Measurements from ENCODE around the gene EXOSC3.
"Not testable (repeated sequence)": the region's sequence is repeated elsewhere in the genome, so short reads cannot be mapped to it uniquely, and the experiment has no call there.

The EXOSC3 gene

GRCh38 chr9:37752642-37753488 lies 32.0 kb downstream of the EXOSC3 start:
- no peak for DNase-seq (ENCODE audit: extremely low read depth, low read depth)

DNA sequence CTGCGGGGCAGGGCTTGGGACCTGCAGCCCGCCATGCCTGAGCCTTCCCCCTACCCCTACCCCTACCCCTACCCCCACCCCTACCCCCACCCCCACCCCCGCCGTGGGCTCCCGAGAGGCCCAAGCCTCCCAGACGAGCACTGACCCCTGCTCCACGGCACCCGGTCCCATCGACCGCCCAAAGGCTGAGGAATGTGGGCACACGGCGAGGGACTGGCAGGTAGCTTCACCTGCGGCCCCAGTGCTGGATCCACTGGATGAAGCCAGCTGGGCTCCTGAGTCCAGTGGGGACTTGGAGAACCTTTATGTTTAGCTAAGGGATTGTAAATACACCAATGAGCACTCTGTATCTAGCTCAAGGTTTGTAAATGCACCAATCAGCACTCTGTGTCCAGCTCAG lies 32.8 kb downstream of the EXOSC3 start:
- not testable (repeated sequence) for DNase-seq (ENCODE audit: extremely low read depth, low read depth)

More at GRCh38 chr9:37752642-37753488, 32.0 kb downstream of the EXOSC3 start:
- no peak for TF ChIP-seq CTCF (IDR thresholded peaks at IDR 0.05; ENCODE audit: low read depth, low read length)

DNA sequence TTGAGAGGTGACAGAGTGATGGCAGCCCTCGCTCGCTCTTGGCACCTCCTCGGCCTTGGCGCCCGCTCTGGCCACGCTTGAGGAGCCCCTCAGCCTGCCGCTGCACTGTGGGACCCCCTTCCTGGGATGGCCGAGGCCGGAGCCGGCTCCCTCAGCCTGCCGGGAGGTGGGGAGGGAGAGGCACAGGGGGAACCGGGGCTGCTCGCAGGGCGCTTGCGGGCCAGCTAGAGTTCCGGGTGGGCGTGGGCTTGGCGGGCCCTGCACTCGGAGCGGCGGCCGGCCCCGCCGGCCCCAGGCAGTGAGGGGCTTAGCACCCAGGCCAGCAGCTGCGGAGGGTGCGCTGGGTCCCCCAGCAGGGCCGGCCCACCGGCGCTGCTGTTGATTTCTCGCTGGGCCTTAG lies 33.2 kb downstream of the EXOSC3 start:
- not testable (repeated sequence) for DNase-seq (ENCODE audit: extremely low read depth, low read depth)

GRCh38 chr9:37751186-37751585 lies 33.7 kb downstream of the EXOSC3 start:
- TF ChIP-seq CTCF (IDR thresholded peaks at IDR 0.05; ENCODE audit: low read depth, low read length): no peak
- no peak for DNase-seq (ENCODE audit: extremely low read depth, low read depth)

DNA sequence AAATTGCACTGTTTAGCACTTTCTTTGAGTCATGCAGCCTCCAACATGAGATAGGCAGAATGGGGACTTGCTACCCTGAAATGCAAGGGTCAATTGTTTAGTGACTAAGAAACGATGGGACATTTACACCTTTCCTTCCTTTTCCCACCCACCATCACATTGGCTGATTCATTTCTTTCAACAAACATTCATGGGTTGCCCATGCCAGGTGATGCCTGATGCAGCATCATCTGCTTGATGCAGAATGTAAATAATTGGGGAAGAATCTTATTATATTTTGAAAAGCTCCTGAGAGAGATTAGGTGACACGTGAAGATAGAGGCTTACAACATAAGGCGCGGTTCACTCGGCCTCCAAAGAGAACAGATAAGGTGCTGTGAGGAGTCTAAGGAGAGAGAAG lies 35.7 kb downstream of the EXOSC3 start:
- no peak for TF ChIP-seq CTCF (IDR thresholded peaks at IDR 0.05; ENCODE audit: low read depth, low read length)
- DNase-seq (ENCODE audit: extremely low read depth, low read depth): no peak

- peak; percentile 98 for TF ChIP-seq CTCF (IDR thresholded peaks at IDR 0.05; ENCODE audit: low read depth, low read length)
- peak; percentile 35 for DNase-seq (ENCODE audit: extremely low read depth, low read depth)
Observed at GRCh38 chr9:37747271-37747753, 37.6 kb downstream of the EXOSC3 start.

DNA sequence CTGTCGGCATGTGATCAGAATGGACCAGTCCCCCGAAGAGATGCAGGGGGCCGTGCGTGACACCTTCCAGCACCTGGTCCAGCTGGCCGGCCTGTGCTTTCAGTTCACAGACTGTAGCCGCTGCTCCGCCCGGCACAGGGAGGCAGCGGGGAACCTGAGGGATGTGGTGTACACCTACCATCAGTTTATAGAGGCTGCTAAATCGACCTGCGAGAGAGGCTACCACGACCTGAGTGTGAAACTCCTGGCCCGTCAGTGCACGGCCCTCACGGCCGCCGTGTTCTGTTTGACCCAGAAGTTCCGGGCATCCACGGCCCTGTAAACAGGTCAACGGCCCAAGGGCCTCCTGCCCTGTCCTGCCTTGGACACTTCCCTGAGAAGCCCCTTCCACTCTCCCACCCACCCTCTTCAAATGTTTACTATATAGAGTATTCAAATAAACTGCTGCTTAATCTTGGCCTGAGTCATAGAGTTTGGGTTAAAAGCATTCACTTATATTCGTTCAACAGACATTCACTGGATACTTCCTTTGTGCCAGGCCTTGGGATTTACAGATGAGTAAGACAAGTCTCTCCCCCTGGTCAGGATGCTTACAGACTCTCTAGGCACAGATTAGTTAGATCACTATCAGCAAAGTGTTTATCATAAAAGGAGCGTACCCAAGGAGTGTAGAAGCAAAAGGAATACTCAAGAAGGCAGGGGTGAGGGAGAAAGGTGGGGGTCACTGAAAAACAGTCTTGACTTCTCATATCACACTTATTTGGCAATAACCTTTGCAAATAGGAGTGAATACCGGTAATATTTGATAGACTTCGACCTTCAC lies 38.2 kb downstream of the EXOSC3 start:
- no peak for DNase-seq (ENCODE audit: extremely low read depth, low read depth)
- TF ChIP-seq CTCF (IDR thresholded peaks at IDR 0.05; ENCODE audit: low read depth, low read length): no peak; the same call in 1 of the 2 replicates

DNA sequence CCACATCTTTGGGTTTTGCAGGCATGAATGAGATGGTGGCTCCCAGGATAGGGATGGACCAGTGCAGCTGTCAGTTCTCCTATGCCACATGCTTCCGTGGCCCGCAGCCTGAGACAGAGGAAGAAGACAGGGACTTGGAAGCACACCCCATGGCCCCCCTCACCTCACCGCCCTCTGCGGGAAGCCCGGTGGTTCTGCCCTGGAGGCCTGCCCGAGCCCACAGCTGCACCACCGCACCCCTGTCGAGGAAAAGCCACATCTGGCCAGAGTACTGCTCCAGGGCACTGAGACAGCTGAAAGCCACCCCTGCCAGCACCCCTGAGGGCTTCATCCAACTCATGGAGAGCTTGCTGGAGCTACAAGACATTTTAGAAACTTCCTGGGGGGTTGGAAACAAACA lies 38.9 kb downstream of the EXOSC3 start:
- no peak for TF ChIP-seq CTCF (IDR thresholded peaks at IDR 0.05; ENCODE audit: low read depth, low read length)
- DNase-seq (ENCODE audit: extremely low read depth, low read depth): no peak
